GM13977 (cell line): ENCODE data around the gene ASPM.

Experiments used
- DNase-seq: peaks from one replicate; pipeline ENCODE4 v3.0.0; 2012; ENCODE audit warnings: low spot score
- CTCF ChIP-seq: IDR thresholded peaks from 2 replicates; pipeline ENCODE4 v1.5.1; 2012; ENCODE audit warnings: mild to moderate bottlenecking, control low read depth; ENCODE audit not compliant: insufficient read depth; ENCODE audit errors: extremely low read depth, missing control alignments
- in situ Hi-C: fragments of 300-500 bp; cut with MboI; formaldehyde crosslinking; loops from one replicate; pipeline ENCODE4 v1.12.0; 2022; ENCODE audit warnings: low sequenced_read_pairs, low pct_unique_long_range_greater_than_20kb, mixed read lengths, inconsistent platforms; ENCODE audit not compliant: unreplicated experiment

Gene ASPM

GRCh38 chr1:197159461-197159860 lies 13.0 kb upstream of the ASPM start:
- no peak for DNase-seq
- TF ChIP-seq CTCF, result no peak
- in situ Hi-C loops, result no loop called here

GRCh38 chr1:197156692-197157091 lies 10.2 kb upstream of the ASPM start:
- DNase-seq, result no peak
- peak; percentile 10 for TF ChIP-seq CTCF
- in situ Hi-C loops, result no loop called here

- DNase-seq, result no peak
- no peak for TF ChIP-seq CTCF
- in situ Hi-C loops, result no loop called here
These were observed 6.2 kb upstream of the ASPM start for GRCh38 chr1:197152662-197153061.

DNA sequence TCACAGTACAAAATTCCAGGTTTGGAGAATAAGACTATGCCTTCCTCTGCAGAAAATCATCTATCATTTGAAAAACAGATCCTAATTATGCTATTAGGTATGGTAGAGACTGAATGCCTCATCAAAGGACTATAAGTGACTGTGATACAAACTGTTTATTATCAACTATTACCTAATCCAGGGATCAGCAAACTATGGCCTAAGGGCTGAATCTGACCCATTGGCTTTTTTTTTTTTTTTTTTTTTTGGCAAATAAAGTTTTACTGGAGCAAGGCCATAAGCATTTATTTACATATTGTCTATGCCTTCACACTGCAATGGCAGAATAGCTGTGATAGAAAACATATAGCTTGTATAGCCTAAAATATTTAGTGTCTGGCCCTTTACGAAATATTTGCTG lies 4.7 kb upstream of the ASPM start:
- no peak for TF ChIP-seq CTCF
- no peak for DNase-seq
- in situ Hi-C loops, result no loop called here

DNA sequence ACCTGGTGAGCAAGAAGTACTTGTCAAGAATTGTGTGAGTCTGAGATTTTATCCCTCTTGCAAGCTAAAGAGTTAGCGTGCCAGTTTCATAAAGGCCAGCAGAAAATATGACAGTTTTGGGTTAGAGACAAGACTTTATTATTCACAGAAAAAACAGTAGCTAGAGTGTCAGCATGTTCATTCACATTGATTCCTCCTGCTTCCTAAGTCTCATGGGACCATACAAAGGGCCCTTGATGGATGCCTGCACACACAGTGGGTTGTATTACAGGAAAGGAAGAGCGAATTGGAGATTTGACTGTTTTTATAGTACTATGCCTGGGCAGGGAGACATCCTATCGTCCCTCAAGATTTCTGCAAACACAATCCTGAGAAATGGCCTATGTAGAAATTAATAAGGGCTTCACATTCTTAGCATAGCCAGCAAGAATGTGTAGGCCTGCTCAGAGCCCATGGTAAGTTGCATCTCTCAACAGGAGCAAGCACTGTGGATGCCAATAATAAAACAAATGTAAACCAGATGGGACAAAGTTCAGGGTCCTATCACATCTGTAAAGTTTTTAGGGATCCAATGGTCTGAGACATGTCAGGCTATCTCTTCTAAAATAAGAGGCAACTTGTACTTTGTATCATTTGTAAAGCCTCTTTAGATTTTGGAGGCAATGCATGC lies 4.0 kb upstream of the ASPM start:
- no peak for TF ChIP-seq CTCF
- in situ Hi-C loops, result no loop called here

DNA sequence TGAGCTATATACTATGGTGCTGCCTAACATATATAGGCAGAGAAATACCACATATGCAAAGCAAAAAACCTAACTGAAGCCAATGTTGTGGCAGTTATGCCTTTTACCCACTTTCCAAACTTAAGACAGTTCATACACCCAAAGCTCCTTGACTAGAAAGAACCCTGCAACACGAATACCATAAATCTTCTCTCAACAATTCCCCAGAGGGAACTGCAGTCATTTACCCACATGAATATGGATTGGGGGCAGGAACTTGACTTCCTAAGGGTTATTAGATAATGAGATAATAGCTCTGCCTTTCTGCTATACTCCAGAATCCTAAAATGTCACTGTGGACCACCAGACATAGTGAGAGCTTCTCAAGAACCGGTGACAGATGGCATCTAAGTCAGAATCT lies 2.9 kb upstream of the ASPM start:
- DNase-seq, result no peak
- in situ Hi-C loops, result no loop called here
- TF ChIP-seq CTCF, result no peak

More for the DNA sequence above, 4.0 kb upstream of the ASPM start:
- DNase-seq, result no peak
